ENCODE data around the gene AHI1. TPM values are rescaled to one million over a fixed set of nuclear protein-coding genes. Genes with fewer than 3 reads are reported as not detected.

AHI1 gene
- total and polyA plus RNA-seq, 2 experiments from 2014 or later, result 14.8 to 21.5 TPM

GRCh38 chr6:135382182-135382628 is 115.3 kb downstream of the AHI1 start:
- no peak for DNase-seq (ENCODE audit: low spot score)
- Histone ChIP-seq H3K27ac (no peak overlapping the region), H3K36me3 (replicated peaks; ENCODE audit: insufficient read depth, low read depth) (no peaks in the 10 kb centered on the region), H3K4me1 (ENCODE audit: insufficient read depth) (no peaks in the 10 kb centered on the region), H2AFZ (no peak overlapping the region), H3K9me2 (replicated peaks; ENCODE audit: insufficient read depth) (no peaks in the 10 kb centered on the region), H3K79me2 (no peaks in the 10 kb centered on the region), H3K4me3 (no peak overlapping the region), H3K4me2 (no peak overlapping the region), H3K9me3 (ENCODE audit: low read depth) (no peaks in the 10 kb centered on the region), H3K27me3 (no peaks in the 10 kb centered on the region), H4K20me1 (ENCODE audit: insufficient read depth, poor library complexity, severe bottlenecking) (no peaks in the 10 kb centered on the region)
- TF ChIP-seq, protein P1, sequence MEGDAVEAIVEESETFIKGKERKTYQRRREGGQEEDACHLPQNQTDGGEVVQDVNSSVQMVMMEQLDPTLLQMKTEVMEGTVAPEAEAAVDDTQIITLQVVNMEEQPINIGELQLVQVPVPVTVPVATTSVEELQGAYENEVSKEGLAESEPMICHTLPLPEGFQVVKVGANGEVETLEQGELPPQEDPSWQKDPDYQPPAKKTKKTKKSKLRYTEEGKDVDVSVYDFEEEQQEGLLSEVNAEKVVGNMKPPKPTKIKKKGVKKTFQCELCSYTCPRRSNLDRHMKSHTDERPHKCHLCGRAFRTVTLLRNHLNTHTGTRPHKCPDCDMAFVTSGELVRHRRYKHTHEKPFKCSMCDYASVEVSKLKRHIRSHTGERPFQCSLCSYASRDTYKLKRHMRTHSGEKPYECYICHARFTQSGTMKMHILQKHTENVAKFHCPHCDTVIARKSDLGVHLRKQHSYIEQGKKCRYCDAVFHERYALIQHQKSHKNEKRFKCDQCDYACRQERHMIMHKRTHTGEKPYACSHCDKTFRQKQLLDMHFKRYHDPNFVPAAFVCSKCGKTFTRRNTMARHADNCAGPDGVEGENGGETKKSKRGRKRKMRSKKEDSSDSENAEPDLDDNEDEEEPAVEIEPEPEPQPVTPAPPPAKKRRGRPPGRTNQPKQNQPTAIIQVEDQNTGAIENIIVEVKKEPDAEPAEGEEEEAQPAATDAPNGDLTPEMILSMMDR (IDR thresholded peaks at IDR 0.05; ENCODE audit: poor library complexity), result no peak
- TF ChIP-seq EZH2phosphoT487 (IDR thresholded peaks at IDR 0.05; ENCODE audit: low read depth, severe bottlenecking, unreplicated experiment) (no peak), EZH2 (IDR thresholded peaks at IDR 0.05; ENCODE audit: borderline replicate concordance) (no peak)
- WGBS (ENCODE audit: low lambda C conversion rate, missing lambda C conversion rate), result 49% methylated on average over 2 of the region's 2 CpGs

GRCh38 chr6:135380793-135381192 is 116.7 kb downstream of the AHI1 start:
- no peaks in the 10 kb centered on the region for H3K36me3 ChIP-seq (replicated peaks; ENCODE audit: insufficient read depth, low read depth)
- no peaks in the 10 kb centered on the region for H3K9me2 ChIP-seq (replicated peaks; ENCODE audit: insufficient read depth)
- no peak overlapping the region for H3K27ac ChIP-seq

DNA sequence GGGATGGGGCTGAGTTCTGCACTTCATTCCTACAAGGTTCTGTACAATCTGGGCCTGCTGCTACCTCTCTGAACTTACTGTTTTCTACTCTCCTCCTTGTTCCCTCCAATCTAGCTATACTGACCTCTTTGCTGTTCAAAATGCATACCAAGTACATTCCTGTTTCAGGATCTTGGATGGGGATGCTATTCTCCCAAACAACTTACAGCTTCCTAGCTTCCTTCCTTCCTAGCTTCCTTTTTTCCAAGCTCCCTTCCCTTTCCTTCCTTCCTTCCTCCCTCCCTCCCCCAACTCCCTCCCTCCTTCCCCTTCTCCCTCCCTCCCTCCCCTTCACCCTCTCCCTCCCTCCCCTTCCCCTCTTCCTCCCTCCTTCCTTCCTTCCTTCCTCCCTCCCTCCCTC is 117.9 kb downstream of the AHI1 start:
- no peak overlapping the region for H3K4me2 ChIP-seq

More at GRCh38 chr6:135380793-135381192, 116.7 kb downstream of the AHI1 start:
- no peak for DNase-seq (ENCODE audit: low spot score)
- H3K27me3 ChIP-seq, result no peaks in the 10 kb centered on the region
- no peak overlapping the region for H3K4me2 ChIP-seq
- TF ChIP-seq, protein P1 (IDR thresholded peaks at IDR 0.05; ENCODE audit: poor library complexity), result no peak
- TF ChIP-seq EZH2 (IDR thresholded peaks at IDR 0.05; ENCODE audit: borderline replicate concordance) (no peak), EZH2phosphoT487 (IDR thresholded peaks at IDR 0.05; ENCODE audit: low read depth, severe bottlenecking, unreplicated experiment) (no peak)
- no peak overlapping the region for H2AFZ ChIP-seq
- H3K9me3 ChIP-seq (ENCODE audit: low read depth), result no peaks in the 10 kb centered on the region
- H3K4me1 ChIP-seq (ENCODE audit: insufficient read depth), result no peaks in the 10 kb centered on the region
- H3K79me2 ChIP-seq, result no peaks in the 10 kb centered on the region
- H4K20me1 ChIP-seq (ENCODE audit: insufficient read depth, poor library complexity, severe bottlenecking), result no peaks in the 10 kb centered on the region
- H3K4me3 ChIP-seq, result no peak overlapping the region

More for the DNA sequence above, 117.9 kb downstream of the AHI1 start:
- H3K36me3 ChIP-seq (replicated peaks; ENCODE audit: insufficient read depth, low read depth), result no peaks in the 10 kb centered on the region
- no peak for DNase-seq (ENCODE audit: low spot score)
- H3K9me2 ChIP-seq (replicated peaks; ENCODE audit: insufficient read depth), result no peaks in the 10 kb centered on the region
- no peak overlapping the region for H2AFZ ChIP-seq
- H3K79me2 ChIP-seq, result no peaks in the 10 kb centered on the region
- H3K4me1 ChIP-seq (ENCODE audit: insufficient read depth), result no peaks in the 10 kb centered on the region
- H3K27me3 ChIP-seq, result no peaks in the 10 kb centered on the region
- H3K4me3 ChIP-seq, result no peak overlapping the region
- TF ChIP-seq EZH2phosphoT487 (IDR thresholded peaks at IDR 0.05; ENCODE audit: low read depth, severe bottlenecking, unreplicated experiment) (no peak), EZH2 (IDR thresholded peaks at IDR 0.05; ENCODE audit: borderline replicate concordance) (no peak)
- TF ChIP-seq, protein P1 (IDR thresholded peaks at IDR 0.05; ENCODE audit: poor library complexity), result no peak
- no peaks in the 10 kb centered on the region for H3K9me3 ChIP-seq (ENCODE audit: low read depth)
- no peaks in the 10 kb centered on the region for H4K20me1 ChIP-seq (ENCODE audit: insufficient read depth, poor library complexity, severe bottlenecking)
- no peak overlapping the region for H3K27ac ChIP-seq

Measured in hepatocyte (in vitro differentiated cells).